HG03196 (cell line): ENCODE measurements around the gene DNMT3B.
A peak's percentile ranks its signal among the peaks of the same experiment; 100 is the strongest.
"Not testable (repeated sequence)": the region's sequence is repeated elsewhere in the genome, so short reads cannot be mapped to it uniquely, and the experiment has no call there.

ENCODE experiments used
- ATAC-seq: cut with Tn5 transposase; IDR thresholded peaks from one replicate; pipeline ENCODE4 v1.9.1; 2021; ENCODE audit not compliant: unreplicated experiment

DNMT3B gene

DNA sequence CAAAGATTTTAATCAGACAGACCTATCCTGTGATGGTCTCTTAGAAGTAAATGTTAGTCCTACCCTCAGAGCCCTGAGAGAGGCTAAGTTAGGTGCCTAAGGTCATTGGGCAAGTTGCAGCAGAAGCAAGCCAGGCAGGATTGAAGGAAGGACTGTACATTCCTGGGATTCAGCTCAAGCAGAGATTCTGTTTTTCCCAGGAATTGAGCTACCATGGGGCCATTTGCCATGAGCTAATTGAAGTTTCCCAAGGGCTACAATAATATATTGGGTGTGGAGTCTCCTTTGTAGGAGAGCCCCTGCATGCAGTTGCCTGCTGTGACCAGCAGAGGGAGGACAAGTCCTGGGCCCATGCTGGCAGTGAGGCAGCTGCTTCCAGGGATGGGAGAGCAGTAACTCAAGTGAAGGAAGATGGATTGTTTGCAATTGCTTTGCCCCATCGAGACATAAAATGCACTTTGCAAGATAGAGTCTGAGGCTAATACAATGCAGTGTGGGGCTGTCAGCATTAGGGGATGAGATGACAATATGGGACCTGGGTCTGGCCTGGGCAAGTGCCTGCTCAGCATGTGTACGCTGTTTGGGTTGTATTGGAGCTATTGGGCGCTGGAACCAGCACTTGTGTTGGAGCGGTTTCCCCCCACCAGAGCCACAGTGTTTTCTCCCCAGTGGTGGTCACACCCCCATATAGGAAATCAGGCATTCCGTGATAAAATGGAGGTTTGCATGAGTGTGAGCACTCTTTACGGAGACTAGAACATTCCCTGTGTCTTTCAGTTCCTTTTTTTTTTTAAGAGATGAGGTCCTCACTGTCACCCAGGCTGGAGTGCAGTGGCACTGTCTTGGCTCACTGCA, 27.9 kb downstream of the DNMT3B start:
- no peak for ATAC-seq

DNA sequence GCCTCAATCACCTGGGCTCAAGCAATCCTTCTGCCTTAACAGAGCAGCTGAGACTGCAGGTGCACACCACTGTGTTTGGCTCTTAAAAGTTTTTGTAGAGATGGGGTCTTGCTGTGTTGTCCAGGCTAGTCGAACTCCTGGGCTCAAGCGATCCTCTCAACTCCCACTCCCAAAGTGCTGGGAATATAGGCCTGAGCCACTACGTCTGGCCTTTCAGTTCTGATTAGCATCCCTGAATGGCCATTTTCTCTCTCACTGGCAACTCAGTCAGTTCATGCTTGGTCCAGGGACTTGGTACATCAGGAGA, 28.5 kb downstream of the DNMT3B start:
- ATAC-seq: no peak

DNA sequence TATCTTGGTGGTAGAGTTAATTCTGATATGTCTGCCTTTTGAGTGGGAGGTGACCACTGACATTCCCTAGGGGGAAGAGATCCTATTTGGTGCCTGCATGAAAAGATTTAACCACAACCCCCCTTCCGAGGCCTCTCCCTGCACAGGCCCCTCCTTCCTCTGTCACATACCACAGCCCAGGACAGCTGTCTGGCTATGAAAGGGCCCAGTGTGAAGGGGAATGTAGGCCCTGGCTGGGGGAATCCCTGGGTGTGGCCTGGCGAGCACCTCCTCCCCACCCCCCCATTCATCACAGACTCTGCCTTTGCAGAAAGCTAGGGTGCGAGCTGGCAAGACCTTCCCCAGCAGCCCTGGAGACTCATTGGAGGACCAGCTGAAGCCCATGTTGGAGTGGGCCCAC, 30.1 kb downstream of the DNMT3B start:
- ATAC-seq: peak; percentile 49

DNA sequence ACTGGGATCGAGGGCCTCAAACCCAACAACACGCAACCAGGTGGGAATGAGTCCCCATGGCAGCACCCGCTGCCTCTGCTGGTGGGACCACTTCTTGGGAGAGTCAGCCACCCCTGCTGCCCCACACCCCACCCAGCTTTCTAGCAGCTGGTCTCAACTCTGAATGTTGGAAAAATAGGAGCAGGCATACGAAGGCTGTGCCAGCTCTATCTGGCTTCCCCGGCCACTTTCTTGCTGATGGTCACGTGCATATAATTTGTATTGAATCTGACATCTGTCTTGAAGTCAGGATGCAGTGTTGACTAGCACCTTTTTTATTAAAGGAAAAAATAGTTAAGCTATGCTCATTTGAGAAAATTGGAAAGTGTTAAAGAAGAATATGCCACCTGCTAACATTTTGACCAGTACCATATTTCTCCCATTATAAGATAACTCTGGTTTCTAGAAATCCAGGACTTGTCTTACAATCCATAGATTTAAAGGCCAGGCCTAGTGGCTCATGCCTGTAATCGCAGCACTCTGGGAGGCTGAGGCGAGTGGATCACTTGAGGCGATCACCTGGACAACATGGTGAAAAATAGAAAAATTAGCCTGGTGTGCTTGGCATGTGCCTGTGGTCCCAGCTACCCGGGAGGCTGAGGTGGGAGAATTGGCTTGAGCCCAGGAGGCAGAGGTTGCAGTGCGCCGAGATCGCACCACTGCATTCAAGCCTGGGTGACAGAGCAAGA, 30.7 kb downstream of the DNMT3B start:
- ATAC-seq: no peak

DNA sequence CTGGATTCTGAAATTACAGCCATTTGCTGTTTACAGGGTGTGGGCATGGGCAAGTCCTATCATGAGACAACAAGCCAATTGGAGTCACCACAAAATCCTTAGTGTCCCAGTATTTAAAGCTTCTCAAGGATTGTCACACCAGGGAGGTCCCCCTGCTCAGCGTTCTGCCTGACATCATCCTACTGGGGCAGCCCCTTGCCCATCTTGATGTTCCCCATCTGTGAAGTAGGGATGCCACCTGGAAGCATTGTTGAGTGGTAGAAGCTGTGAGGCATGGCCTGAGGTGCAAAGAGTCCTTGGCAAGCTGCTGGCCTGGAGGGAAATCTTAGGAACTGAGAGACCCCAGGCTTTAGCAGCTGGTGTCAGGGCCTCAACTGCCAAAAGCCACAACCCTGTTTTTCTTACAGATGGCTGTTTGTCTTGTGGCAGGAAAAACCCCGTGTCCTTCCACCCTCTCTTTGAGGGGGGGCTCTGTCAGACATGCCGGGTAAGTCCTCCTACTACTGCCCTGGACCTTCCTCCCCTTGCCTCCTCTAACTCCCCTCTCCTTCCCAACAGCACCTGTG, 34.3 kb downstream of the DNMT3B start:
- ATAC-seq: no peak

DNA sequence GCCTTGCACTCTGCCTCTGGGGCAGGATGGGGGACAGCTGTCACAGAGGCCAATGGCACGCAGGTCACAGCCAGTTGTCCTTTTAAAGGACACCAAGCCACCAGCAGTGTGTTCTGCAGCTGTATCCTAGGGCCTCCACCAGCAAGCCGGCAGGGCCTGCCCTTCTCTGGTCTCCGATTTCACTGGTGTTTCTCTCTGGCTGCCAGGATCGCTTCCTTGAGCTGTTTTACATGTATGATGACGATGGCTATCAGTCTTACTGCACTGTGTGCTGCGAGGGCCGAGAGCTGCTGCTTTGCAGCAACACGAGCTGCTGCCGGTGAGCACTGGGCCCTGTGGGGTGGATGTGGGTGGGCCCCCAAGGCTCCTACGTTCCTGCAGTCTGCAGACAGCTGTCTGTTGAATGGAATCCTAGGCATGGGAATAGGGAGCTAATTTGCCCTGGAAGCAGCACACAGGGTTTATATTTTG, 34.8 kb downstream of the DNMT3B start:
- ATAC-seq: no peak

DNA sequence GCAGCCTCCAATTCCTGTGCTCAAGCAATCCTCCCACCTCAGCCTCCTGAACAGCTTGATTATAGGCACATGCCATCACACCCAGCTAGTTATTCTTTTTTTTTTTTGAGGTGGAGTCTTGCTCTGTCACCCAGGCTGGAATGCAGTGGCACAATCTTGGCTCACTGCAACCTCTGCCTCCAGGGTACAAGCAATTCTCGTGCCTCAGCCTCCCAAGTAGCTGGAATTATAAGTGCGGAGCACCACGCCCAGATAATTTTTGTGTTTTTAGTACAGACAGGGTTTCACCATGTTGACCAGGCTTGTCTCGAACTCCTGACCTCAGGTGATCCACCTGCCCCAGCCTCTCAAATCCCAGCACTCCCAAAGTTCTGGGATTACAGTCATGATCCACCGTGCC, 35.4 kb downstream of the DNMT3B start:
- ATAC-seq: not testable (repeated sequence)

DNA sequence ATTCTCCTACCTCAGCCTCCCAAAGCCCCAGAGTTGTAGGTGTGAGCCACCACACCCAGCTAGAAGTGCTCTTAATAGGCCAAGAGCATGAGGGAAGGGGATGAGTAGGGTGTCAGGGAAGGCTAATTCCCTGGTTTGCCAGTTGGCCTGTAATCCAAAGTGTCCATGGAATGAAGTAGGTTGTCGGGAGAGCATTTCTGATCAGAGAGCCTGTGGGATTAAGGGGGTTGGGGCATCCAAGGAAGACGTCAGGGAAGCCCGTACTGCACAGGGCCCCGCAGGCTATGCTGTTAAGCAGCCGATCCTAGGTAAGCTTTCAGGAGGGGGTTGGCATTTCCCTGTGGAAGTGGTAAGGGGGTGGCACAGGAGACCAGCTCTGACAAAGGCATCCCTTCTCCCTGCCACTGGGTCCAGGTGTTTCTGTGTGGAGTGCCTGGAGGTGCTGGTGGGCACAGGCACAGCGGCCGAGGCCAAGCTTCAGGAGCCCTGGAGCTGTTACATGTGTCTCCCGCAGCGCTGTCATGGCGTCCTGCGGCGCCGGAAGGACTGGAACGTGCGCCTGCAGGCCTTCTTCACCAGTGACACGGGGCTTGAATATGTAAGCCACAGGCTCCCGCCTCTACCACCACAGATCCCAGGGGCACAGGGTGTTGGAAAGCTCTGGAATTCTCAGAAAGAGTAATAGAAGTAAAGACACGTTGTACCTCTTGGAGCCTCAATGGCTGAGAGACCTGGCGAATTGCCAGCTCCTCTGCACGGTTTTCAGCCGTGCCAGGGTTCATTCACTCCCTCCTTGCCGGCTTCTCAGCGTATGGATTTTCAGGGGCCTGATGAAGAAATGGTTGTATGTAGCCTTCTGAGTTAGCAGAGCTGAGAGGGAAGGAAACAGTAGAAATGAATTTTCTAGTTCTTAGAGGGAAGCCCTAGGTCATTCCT, 36.1 kb downstream of the DNMT3B start:
- ATAC-seq: no peak

DNA sequence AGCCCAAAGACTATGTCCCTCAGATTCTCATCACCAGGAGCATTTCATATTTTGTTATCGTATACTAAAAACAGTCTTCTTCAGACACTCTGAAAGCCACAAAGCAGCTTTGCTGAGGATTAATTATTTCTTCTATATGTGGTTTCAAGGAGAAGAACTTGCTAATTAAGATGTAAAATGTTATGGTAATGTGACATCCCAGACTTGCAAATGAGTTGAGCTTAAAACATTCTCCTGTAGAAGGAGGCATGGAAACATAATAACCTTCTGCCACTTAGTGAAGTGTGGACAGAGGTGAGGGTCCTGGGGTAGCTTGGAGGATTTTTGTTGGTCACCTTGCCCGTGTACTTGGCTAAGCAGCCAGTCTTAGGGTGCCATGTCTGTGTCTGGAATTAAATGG, 40.9 kb downstream of the DNMT3B start:
- ATAC-seq: no peak

DNA sequence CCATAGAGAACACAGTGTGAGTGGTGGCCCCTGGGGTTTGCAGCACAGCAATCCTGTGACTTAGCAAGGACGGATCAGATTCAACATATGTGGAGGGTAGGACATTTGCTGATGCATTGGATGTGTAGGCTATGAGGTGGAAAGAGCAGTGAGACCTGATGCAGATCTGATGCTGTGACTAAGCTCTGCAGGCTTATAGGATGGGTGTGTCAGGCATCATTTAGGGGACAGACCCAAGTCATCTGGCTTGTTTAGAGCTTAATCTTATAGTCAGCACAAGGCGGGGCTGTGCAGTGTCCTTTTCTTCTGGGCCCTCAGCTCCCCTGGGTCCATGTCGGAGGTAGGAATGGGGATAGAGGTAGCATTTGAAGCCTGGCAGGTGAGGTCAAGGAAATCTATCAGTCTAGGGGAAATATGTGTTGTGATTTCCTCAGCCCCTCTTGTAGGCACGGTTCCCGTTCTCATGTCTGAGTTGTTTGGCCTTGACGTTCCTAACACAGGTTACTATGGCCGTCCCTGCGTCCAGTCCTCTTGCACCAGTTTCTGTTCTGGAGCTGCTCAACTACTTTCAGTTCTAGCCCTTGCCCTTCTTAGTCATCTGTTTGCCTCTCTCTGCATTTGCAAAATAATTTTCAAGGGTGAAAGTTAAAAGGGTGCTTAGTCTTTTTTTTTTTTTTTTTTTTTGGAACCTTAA, 42.0 kb downstream of the DNMT3B start:
- ATAC-seq: no peak

DNA sequence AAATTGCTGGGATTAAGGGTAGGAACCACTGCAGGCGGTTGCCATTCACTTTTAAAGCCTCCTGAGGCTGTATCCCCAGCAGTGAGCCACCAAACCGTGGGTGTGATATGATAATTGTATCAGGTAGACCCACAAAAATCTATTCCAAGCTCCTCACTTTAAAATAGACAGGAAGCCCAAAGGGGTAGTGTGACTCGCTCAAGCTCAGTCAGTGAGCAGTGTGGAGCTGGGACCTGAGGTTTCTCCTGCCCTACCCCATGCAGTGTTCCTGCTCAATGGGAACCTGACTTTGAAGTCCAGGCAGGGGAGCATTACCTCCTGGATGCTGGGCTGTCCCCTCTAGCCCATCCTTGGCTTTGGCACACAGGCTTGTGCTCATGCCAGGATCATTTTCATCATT, 42.6 kb downstream of the DNMT3B start:
- ATAC-seq: no peak

DNA sequence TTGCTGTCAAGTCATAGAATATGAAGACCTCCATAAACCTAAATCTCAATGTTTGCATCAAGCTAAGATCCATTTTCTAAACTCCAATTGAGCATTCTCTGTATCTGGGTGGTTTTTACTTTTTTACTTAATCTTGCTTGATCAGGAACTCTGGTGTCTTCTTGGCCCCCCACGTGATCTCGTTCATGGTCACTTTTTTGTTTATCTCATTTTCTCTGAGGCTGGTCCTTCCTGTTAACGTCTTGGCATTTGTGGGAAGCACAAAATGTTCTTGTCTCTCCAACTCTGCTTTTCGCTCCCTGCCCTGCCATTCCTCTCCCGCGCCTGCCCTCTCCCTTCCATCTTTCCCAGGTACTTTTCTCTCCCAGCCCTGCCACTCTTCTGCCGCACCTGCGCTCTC, 43.5 kb downstream of the DNMT3B start:
- ATAC-seq: no peak

DNA sequence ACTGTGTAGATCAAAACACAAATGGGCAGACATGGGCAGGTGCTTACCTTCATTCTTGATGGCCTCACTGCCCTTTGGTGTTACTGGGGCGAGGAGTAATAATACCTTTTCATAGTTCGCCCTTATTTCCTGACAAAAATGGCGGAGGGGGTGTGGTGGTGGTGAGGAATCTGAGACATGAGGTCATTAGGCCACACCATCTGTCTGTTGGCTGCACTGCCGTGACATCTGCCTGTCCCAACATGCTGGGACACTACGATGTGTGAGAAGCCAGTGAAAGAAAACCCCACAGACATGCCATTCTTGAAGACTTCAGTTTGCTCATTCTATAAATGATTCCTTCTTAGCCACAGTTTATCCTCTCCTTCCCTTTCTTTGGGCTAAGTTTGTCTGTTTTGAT, 44.2 kb downstream of the DNMT3B start:
- no peak for ATAC-seq

DNA sequence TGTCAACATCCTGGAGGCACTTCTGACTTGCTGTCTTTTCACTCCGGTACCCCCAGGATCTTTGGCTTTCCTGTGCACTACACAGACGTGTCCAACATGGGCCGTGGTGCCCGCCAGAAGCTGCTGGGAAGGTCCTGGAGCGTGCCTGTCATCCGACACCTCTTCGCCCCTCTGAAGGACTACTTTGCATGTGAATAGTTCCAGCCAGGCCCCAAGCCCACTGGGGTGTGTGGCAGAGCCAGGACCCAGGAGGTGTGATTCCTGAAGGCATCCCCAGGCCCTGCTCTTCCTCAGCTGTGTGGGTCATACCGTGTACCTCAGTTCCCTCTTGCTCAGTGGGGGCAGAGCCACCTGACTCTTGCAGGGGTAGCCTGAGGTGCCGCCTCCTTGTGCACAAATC, 45.5 kb downstream of the DNMT3B start:
- no peak for ATAC-seq

DNA sequence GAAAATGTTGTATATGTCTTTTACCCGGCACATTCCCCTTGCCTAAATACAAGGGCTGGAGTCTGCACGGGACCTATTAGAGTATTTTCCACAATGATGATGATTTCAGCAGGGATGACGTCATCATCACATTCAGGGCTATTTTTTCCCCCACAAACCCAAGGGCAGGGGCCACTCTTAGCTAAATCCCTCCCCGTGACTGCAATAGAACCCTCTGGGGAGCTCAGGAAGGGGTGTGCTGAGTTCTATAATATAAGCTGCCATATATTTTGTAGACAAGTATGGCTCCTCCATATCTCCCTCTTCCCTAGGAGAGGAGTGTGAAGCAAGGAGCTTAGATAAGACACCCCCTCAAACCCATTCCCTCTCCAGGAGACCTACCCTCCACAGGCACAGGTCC, 46.3 kb downstream of the DNMT3B start:
- no peak for ATAC-seq

DNA sequence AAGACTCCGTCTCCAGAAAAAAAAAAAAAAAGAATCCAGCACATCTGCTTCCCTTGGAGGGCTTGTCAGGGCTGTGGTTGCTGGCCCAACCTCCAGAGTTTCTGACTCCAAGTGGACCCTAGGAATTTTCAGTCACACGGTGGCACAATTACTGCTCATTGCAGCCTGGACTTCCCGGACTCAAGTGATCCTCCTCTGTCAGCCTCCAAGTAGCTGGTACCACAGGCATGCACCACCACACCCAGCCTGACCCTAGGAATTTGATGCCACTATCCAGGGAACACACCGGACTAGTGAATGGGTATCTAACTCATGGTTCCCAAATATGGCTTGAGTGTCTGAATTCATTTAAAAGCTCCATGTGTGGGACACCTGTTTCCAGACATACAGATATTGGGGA, 47.7 kb downstream of the DNMT3B start:
- ATAC-seq: no peak

DNA sequence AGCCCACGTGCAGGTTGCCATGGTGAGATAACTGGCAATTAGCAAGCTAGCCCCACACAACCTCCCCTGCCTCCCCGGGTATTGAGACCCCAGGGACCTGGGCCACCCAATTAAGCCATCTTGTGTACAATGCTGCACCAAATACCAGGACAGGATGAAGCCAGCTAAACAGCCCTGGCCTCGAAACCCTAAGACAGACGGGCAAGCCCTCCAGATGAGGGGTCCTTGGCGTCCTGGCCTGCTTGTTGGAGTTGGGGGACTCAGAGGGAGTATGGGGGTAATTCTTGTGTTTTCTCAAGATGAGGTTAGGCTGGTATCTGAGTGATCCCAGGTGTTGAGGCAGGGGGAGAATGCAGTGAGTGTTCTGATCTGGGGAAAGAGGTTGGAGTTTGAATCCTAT, 48.8 kb downstream of the DNMT3B start:
- no peak for ATAC-seq

DNA sequence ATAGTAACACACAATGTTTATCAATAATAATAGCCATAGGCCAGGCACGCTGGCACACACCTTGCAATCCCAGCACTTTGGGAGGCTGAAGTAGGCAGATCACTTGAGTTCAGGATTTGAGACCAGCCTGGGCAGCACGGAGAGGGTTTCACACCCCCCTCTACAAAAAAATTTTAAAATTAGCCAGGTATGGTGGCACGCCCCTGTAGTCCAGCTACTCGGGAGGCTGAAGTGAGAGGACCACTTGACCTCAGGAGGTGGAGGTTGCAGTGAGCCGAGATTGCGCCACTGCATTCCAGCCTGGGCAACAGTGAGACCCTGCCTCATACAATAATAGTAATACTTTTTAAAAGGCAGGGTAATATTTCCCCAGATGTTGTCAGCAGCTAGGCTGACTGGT, 49.7 kb downstream of the DNMT3B start:
- ATAC-seq: no peak

DNA sequence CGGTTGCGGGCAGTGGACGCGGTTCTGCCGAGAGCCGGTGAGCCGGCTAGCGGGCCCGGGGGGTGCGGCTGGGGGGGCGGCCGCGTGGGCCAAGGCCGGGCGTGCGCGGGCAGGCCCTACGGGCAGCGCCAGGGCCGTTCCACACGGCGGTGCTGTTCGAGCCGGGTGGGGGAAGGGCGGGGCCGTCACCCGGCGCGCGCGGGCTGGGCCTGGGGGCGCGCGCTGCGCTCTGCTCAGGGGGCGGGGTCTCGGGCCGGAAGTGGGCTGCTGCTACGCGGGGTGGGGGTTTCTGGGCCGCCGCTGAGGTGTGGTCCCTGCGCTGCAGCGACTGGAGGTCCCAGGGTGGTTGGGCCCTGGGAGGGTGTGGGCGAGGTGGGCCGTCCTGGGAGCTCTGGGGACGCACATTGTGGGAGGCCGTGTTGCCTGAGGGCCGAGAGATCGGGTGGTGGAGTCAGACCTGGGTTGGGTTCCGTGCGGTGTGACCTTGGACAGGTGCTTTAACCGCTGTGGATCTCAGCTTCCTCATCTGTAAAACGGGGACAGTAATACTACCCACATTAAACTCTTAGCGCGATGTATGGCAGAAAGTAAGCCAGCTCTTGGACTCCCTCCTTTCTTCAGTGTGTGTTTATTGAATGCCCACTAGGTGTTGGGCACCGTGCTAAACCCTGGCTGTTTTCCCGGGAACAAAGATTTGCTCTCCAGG, 58.0 kb downstream of the DNMT3B start:
- peak; percentile 44 for ATAC-seq
